Activated CD8-positive, alpha-beta T cell treated with anti-CD3 and anti-CD28 coated beads, Interleukin-2, amount 10 ng/mL, durations not matched to agents 7 days and 5 days (primary cell): ENCODE results near the gene ARF6. TPM values are rescaled to one million over a fixed set of nuclear protein-coding genes. Genes with fewer than 3 reads are reported as not detected.
A peak's percentile ranks its signal among the peaks of the same experiment; 100 is the strongest.

Experiments
- ATAC-seq: fragments of 150-1000 bp; cut with Tn5 transposase; one replicate; pipeline ENCODE4 v1.10.0; 2021; ENCODE audit warnings: moderate library complexity
- CTCF ChIA-PET: fragments of 350-600 bp; sonication (Branson Sonifier 250); formaldehyde crosslinking; loops from one replicate; lab custom pipeline; 2021; ENCODE audit warnings: antibody characterized with exemption; lab: Charles Lee
- POLR2A ChIA-PET: fragments of 350-600 bp; sonication (Branson Sonifier 250); formaldehyde crosslinking; loops from one replicate; lab custom pipeline; 2021; ENCODE audit warnings: antibody characterized with exemption; lab: Charles Lee
- DNase-seq: peaks from one replicate; pipeline ENCODE4 v3.0.0-alpha.2; 2020
- H3K27ac Mint-ChIP-seq: one replicate; pipeline ENCODE4 v1.8.0; 2021; ENCODE audit warnings: mild to moderate bottlenecking, mixed read lengths
- H3K27me3 Mint-ChIP-seq: one replicate; pipeline ENCODE4 v1.8.0; 2021; ENCODE audit warnings: low read depth, mixed read lengths
- H3K36me3 Mint-ChIP-seq: one replicate; pipeline ENCODE4 v1.8.0; 2021; ENCODE audit warnings: low read depth, mixed read lengths
- H3K4me1 Mint-ChIP-seq: one replicate; pipeline ENCODE4 v1.8.0; 2021; ENCODE audit warnings: low read depth, mixed read lengths
- H3K4me3 Mint-ChIP-seq: one replicate; pipeline ENCODE4 v1.8.0; 2021; ENCODE audit warnings: mild to moderate bottlenecking, mixed read lengths
- H3K9me3 Mint-ChIP-seq: one replicate; pipeline ENCODE4 v1.8.0; 2022; ENCODE audit warnings: mixed read lengths; ENCODE audit not compliant: insufficient read depth
- total RNA-seq, 2 experiments: library from RNA; stranded (reverse); gene quantifications; one replicate each; pipeline ENCODE4 v1.2.3, GENCODE V29; 2021

Gene ARF6
- total RNA-seq, 2 experiments from 2014 or later, result 183 to 193 TPM

DNA sequence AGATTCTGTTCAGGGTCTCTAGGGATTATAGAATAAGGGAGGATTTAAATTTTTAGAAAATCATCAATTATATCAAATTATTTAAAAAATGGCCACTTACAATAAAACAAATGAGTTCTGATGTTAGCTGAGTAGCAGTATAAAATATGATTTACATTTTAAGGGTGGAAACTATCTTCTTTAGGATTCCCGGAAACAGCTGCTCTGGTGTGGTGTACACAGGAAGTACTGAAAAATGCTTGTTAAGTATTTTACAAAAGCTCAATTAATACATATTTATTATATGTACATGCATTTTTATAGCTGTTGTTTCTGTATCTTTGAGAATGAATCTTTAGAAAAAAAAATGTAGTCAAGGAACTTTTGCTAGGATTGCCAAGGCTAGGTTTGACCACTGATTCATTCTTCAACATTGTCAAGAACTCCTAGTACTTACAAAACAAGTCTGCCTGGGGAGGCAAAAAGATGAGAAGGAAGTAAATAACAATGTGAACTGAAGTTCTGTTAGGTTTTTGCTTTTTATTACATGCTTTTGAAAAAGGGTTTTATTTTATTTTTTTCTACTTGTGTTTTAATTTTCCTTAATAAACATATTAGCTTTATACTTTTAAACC is 48.0 kb downstream of the ARF6 start:
- H3K4me1 Mint-ChIP-seq, result peaks cover 69% of the 10 kb centered on the region
- DNase-seq, result peak; percentile 44
- H3K27ac Mint-ChIP-seq, result peak overlapping the region; percentile 87
- H3K27me3 Mint-ChIP-seq, result no peaks in the 10 kb centered on the region
- peaks cover 34% of the 10 kb centered on the region for H3K9me3 Mint-ChIP-seq
- H3K36me3 Mint-ChIP-seq, result peaks cover 49% of the 10 kb centered on the region
- peak overlapping the region; percentile 31 for H3K4me3 Mint-ChIP-seq
- CTCF ChIA-PET, result interaction anchor here (0.9 to 2.9 kb wide), 12 partner anchors 9 to 78 kb away, joined by 3 to 14 read pairs (median 5); no protein-coding TSS in a partner anchor
- ATAC-seq, result peak; percentile 54
- POLR2A ChIA-PET, result interaction anchor here (0.9 to 2.7 kb wide), 5 partner anchors 31 to 62 kb away, joined by 3 to 21 read pairs (median 6); partner anchors contain the start of gene ARF6

DNA sequence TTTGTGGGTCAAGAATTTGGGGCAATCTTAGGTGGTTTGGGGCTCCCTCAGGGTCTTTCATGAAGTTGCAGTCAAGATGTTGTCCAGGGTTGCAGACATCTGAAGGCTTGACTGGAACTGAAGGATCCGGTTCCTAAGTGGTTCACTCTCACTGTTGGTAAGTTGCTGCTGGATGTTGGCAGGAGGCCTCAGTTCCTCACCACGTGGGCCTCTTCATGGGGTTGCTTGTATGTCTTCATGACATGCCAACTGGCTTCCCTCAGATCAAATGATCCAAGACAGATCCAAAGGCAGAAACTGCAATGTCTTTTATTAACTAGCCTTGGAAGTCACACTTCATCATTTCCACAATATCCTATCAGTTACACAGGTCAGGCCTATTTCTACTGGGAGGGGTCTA is 49.2 kb downstream of the ARF6 start:
- ChIA-PET POLR2A (interaction anchor here (2.2 to 2.7 kb wide), 2 partner anchors 30 to 60 kb away, joined by 9 to 12 read pairs; no protein-coding TSS in a partner anchor), CTCF (interaction anchor here (1.0 kb wide), 1 partner anchor 26 kb away, joined by 3 read pairs; no protein-coding TSS in a partner anchor)
- ATAC-seq, result no peak
- DNase-seq, result no peak
- peaks cover 26% of the 10 kb centered on the region for H3K9me3 Mint-ChIP-seq
- H3K4me3 Mint-ChIP-seq, result no peak overlapping the region
- H3K27ac Mint-ChIP-seq, result peak overlapping the region; percentile 40
- H3K36me3 Mint-ChIP-seq, result peaks cover 45% of the 10 kb centered on the region
- H3K27me3 Mint-ChIP-seq, result no peaks in the 10 kb centered on the region
- H3K4me1 Mint-ChIP-seq, result peaks cover 73% of the 10 kb centered on the region

DNA sequence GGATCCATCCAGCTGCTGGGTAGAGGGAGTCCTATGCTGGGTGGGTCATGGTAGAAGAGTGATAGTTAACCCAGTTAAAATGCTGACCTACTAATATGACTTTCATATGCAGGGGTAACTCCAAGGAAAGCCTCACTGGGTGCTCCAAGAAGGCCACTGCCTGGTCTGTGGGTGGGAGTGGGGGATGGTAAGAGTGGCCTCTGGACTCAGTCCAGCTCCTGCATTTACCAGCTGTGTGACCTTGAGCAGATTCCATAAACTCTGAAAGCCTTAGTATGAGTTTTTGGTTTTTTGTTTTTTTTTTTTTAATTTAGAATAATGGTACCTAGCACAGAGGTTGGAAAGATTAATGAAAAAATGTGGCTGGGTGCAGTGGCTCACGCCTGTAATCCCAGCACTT is 51.6 kb downstream of the ARF6 start:
- Mint-ChIP-seq H3K4me1 (peaks cover 85% of the 10 kb centered on the region), H3K36me3 (peaks cover 32% of the 10 kb centered on the region), H3K9me3 (peaks cover 18% of the 10 kb centered on the region), H3K4me3 (no peak overlapping the region), H3K27me3 (no peaks in the 10 kb centered on the region), H3K27ac (peak overlapping the region; percentile 23)
- ATAC-seq, result no peak
- ChIA-PET CTCF (interaction anchor here (0.7 to 2.5 kb wide), 2 partner anchors 49 to 58 kb away, joined by 3 to 10 read pairs; no protein-coding TSS in a partner anchor), POLR2A (no interaction called here)
- DNase-seq, result no peak

DNA sequence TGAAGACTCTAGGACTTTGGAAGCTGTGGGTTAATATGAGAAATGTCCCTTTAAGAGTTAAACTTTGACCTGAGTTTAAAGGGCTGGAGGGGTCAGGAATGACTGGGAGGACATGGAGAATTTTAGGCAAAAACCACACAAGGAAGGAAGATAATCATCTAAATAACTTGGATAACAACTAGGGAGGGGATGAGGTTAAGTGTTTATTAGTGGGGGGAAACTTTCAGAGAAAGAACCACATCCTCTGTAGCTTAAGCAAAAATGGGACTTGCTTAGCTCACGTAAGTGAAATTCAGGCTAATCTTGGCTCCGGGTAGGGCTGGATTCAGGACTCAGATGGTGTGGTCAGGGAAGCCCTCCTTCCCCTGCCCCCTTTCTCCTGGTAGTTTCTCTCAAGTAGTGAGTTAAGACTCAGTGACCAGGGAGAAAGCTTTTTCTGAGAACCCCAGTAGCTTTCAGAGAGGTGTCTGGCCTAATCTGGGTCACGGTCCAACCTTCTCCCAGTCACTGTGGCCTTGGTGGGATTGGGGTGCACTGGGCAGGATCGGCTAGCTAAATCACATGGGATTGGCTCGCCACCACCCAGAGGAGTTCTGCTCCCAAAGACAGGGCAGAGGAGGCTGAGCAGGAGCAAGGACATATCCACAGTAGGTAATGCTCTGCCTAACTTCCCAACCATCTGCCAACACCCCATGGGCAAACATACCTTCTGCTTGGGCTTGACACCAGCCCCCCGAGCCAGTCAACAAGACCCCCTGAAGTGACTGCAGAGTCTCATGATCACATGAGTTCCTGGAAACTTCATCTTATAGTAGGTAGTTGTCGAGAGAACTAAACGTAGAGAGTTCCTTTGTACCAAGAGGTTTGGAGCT is 52.8 kb downstream of the ARF6 start:
- Mint-ChIP-seq H3K4me3 (peak overlapping the region; percentile 60), H3K36me3 (peaks cover 25% of the 10 kb centered on the region)
- CTCF ChIA-PET, result interaction anchor here (0.9 to 3.0 kb wide), 11 partner anchors 10 to 93 kb away, joined by 3 to 27 read pairs (median 4); partner anchors contain the start of gene NEMF

More for the DNA sequence above, 52.8 kb downstream of the ARF6 start:
- H3K27me3 Mint-ChIP-seq, result no peaks in the 10 kb centered on the region
- H3K9me3 Mint-ChIP-seq, result peaks cover 18% of the 10 kb centered on the region
- H3K4me1 Mint-ChIP-seq, result peaks cover 81% of the 10 kb centered on the region
- DNase-seq, result no peak
- POLR2A ChIA-PET, result interaction anchor here (0.8 to 7.0 kb wide), 11 partner anchors 26 to 137 kb away, joined by 3 to 56 read pairs (median 5); no protein-coding TSS in a partner anchor
- peak; percentile 52 for ATAC-seq
- peak overlapping the region; percentile 93 for H3K27ac Mint-ChIP-seq

Other genes with a start within 250 kb of the ARF6 start
- 10 to 100 TPM; 39.3 to 41.3 TPM for gene POLE2, start 204.9 kb upstream of the ARF6 start, total RNA-seq
- gene KLHDC1, start 200.0 kb upstream of the ARF6 start, total RNA-seq, result 1 to 10 TPM in 1 of 2 experiments, under 1 TPM in 1; 0.95 to 1.5 TPM
- 10 to 100 TPM; 24.9 to 25.5 TPM for gene KLHDC2, start 124.9 kb upstream of the ARF6 start, total RNA-seq
- 10 to 100 TPM; 75.6 to 78.9 TPM for gene NEMF, start 40.3 kb upstream of the ARF6 start, total RNA-seq
- 10 to 100 TPM; 12.4 to 13.0 TPM for gene VCPKMT, start 223.5 kb downstream of the ARF6 start, total RNA-seq